ENCODE measurements around the gene OR13C8.

Gene OR13C8

DNA sequence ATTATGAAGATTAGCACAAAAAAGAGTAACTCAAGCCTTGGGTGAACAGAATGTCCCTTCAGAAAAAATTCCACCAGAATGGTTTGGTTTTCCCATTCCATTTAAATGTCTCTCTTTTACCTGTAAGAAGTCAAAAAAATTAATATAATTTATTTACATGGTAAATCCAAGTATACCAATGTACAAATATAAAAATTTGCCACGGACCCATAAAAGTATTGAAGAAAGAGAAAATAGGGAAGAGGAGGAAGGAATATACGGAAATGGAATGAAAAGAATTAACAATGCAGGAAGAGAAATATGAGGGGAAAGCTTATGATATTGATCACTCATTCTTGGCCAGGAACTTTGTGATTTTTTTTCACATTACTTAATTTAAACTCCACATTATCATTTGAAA, 49.1 kb downstream of the OR13C8 start, which contains the start of gene OR13C9:
Gene OR13C9 (minus strand): TSS at position 101 of the 400 bp plus-strand sequence. CDS start 0 bp downstream, at position 101.
- DNase-seq: no peak

Data from inflammatory macrophage treated with lipopolysaccharide for 4 hours (primary cell).